ENCODE data around the gene GTPBP4. TPM values are rescaled to one million over a fixed set of nuclear protein-coding genes. Genes with fewer than 3 reads are reported as not detected.

Gene GTPBP4
- total and polyA plus RNA-seq, 9 of the 15 experiments (the other 6 are each of a cell fraction or from before 2014, with no cell fraction given): 79.0 to 155 (median 128) TPM

DNA sequence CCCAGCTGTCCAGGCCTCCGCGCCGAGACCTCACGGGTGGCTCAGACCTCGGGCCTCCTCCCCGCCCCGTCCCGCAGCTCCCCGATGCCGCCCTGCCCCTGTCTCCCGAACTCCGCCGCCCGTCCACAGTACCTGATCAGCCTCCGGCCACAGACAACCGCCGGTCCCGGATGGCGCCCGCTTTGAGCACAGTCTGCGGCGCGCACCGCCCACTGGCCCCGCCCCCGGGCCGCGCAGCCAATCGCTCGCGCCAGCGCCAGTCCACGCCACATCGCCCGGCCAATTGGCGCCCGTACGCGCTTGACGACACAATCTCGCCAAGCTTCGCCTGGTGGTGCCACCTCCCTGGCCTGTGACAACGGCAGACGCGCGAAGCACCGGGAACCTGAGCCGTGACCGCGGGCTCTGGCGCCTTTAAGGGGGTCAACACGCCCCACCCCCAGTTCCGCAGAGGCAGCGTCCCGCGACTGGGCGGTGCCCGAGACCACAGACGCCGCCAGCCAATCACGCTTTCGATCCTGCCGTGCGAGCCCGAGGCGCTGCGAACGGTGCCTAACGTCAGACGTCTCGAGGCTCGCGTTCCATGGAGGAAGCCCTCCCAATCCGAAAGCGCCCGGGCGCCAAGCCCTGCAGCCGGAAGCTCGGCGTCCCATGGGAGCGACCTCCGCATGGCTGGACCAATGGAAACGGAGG is 60.6 kb downstream of the GTPBP4 start, which contains the start of gene IDI1 (continued):
- no peak for TF ChIP-seq ZNF274 (IDR thresholded peaks at IDR 0.05; ENCODE audit: borderline replicate concordance, low read depth, low read length)
- 0 out of 2 replicates have a peak, but pooled peaks have one; percentile 33 for TF ChIP-seq ZNF561 (CRISPR knock-in tag; conservative IDR thresholded peaks at IDR 0.05)
- TF ChIP-seq HIVEP1 (CRISPR knock-in tag; IDR thresholded peaks at IDR 0.05): peak; percentile 65; the same call in 1 of the 2 replicates
- TF ChIP-seq RAD21 (CRISPR knock-in tag; conservative IDR thresholded peaks at IDR 0.05 in 1 of 2, IDR thresholded peaks at IDR 0.05 in 1 of 2): 0 out of 4 replicates have a peak, but pooled peaks of 1 of the 2 experiments have one; percentile 8
- TF ChIP-seq SIN3B (IDR thresholded peaks at IDR 0.05; ENCODE audit: low read depth): peak; percentile 29; the same call in 1 of the 2 replicates
- TF ChIP-seq DMBX1 (CRISPR knock-in tag; IDR thresholded peaks at IDR 0.05; ENCODE audit: borderline replicate concordance): no peak
- peak; percentile 37; the same call in 1 of the 2 replicates for TF ChIP-seq KDM2B (CRISPR knock-in tag; IDR thresholded peaks at IDR 0.05)
- TF ChIP-seq POLR2H (tag; IDR thresholded peaks at IDR 0.05; ENCODE audit: low read depth): peak; percentile 90
- peak; percentile 41; the same call in 1 of the 2 replicates for TF ChIP-seq RB1 (IDR thresholded peaks at IDR 0.05; ENCODE audit: low read depth)
- no peak for TF ChIP-seq SETDB1 (IDR thresholded peaks at IDR 0.05; ENCODE audit: low read length)
- TF ChIP-seq, protein P1, sequence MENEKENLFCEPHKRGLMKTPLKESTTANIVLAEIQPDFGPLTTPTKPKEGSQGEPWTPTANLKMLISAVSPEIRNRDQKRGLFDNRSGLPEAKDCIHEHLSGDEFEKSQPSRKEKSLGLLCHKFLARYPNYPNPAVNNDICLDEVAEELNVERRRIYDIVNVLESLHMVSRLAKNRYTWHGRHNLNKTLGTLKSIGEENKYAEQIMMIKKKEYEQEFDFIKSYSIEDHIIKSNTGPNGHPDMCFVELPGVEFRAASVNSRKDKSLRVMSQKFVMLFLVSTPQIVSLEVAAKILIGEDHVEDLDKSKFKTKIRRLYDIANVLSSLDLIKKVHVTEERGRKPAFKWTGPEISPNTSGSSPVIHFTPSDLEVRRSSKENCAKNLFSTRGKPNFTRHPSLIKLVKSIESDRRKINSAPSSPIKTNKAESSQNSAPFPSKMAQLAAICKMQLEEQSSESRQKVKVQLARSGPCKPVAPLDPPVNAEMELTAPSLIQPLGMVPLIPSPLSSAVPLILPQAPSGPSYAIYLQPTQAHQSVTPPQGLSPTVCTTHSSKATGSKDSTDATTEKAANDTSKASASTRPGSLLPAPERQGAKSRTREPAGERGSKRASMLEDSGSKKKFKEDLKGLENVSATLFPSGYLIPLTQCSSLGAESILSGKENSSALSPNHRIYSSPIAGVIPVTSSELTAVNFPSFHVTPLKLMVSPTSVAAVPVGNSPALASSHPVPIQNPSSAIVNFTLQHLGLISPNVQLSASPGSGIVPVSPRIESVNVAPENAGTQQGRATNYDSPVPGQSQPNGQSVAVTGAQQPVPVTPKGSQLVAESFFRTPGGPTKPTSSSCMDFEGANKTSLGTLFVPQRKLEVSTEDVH (IDR thresholded peaks at IDR 0.05; ENCODE audit: low read depth, partially characterized antibody): peak; percentile 53
- no peak for TF ChIP-seq ILF3 (IDR thresholded peaks at IDR 0.05; ENCODE audit: borderline replicate concordance)
- TF ChIP-seq PHTF2 (CRISPR knock-in tag; IDR thresholded peaks at IDR 0.05): no peak
- TF ChIP-seq ZKSCAN1 (IDR thresholded peaks at IDR 0.05; ENCODE audit: low read depth, low read length): peak; percentile 64; the same call in 1 of the 2 replicates
- no peak for TF ChIP-seq BRD9 (IDR thresholded peaks at IDR 0.05; ENCODE audit: low read depth, partially characterized antibody)
- no peak for TF ChIP-seq ZNF778 (CRISPR knock-in tag; IDR thresholded peaks at IDR 0.05)
- no peak for TF ChIP-seq DNMT1 (IDR thresholded peaks at IDR 0.05)
- TF ChIP-seq, protein P2, sequence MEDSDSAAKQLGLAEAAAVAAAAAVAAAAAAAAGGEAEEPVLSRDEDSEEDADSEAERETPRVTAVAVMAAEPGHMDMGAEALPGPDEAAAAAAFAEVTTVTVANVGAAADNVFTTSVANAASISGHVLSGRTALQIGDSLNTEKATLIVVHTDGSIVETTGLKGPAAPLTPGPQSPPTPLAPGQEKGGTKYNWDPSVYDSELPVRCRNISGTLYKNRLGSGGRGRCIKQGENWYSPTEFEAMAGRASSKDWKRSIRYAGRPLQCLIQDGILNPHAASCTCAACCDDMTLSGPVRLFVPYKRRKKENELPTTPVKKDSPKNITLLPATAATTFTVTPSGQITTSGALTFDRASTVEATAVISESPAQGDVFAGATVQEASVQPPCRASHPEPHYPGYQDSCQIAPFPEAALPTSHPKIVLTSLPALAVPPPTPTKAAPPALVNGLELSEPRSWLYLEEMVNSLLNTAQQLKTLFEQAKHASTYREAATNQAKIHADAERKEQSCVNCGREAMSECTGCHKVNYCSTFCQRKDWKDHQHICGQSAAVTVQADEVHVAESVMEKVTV (CRISPR knock-in tag; IDR thresholded peaks at IDR 0.05): no peak
- TF ChIP-seq, protein P3, sequence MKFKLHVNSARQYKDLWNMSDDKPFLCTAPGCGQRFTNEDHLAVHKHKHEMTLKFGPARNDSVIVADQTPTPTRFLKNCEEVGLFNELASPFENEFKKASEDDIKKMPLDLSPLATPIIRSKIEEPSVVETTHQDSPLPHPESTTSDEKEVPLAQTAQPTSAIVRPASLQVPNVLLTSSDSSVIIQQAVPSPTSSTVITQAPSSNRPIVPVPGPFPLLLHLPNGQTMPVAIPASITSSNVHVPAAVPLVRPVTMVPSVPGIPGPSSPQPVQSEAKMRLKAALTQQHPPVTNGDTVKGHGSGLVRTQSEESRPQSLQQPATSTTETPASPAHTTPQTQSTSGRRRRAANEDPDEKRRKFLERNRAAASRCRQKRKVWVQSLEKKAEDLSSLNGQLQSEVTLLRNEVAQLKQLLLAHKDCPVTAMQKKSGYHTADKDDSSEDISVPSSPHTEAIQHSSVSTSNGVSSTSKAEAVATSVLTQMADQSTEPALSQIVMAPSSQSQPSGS (CRISPR knock-in tag; IDR thresholded peaks at IDR 0.05): no peak
- no peak for TF ChIP-seq CC2D1A (IDR thresholded peaks at IDR 0.05)
- TF ChIP-seq ZNF717 (CRISPR knock-in tag; IDR thresholded peaks at IDR 0.05): no peak
- peak; percentile 90 for TF ChIP-seq ZFP91 (CRISPR knock-in tag; IDR thresholded peaks at IDR 0.05)

All from K562 (cell line).